ENCODE data around the gene PLPP7. TPM values are rescaled to one million over a fixed set of nuclear protein-coding genes. Genes with fewer than 3 reads are reported as not detected.
"Not testable (repeated sequence)": the region's sequence is repeated elsewhere in the genome, so short reads cannot be mapped to it uniquely, and the experiment has no call there.

The PLPP7 gene
- polyA plus RNA-seq, 1 of the 3 experiments (the other 2 are of a cell fraction), result 8.6 TPM

- H3K4me1 ChIP-seq (ENCODE audit: control insufficient read depth in 1 of 2, insufficient read depth in 2 of 2, low read depth in 1 of 2, low read length in 1 of 2), result peaks cover 0 to 5% of the 10 kb centered on the region in 2 experiments; a peak in 1 of 4 replicates
- no peak overlapping the region for H3K27ac ChIP-seq (ENCODE audit: low read depth in 2 of 2, low read length in 1 of 2)
- no peaks in the 10 kb centered on the region for H3K27me3 ChIP-seq (ENCODE audit: insufficient read depth)
- H3K36me3 ChIP-seq (replicated peaks in 1 of 2; ENCODE audit: control insufficient read depth in 1 of 2, insufficient read depth in 2 of 2, low read length in 1 of 2), result no peaks in the 10 kb centered on the region
- no peaks in the 10 kb centered on the region for H3K9me3 ChIP-seq
- no peaks in the 10 kb centered on the region for H4K20me1 ChIP-seq (ENCODE audit: insufficient read depth)
- peak overlapping the region; percentile 87 for H3K4me2 ChIP-seq
- TF ChIP-seq RAD21 (IDR thresholded peaks at IDR 0.05; ENCODE audit: low read length) (peak; percentile 85), SMC3 (IDR thresholded peaks at IDR 0.05; ENCODE audit: low read depth, low read length) (peak; percentile 79), USF2 (IDR thresholded peaks at IDR 0.05; ENCODE audit: borderline replicate concordance, low read depth, low read length) (no peak), CTCF (IDR thresholded peaks at IDR 0.05) (peak; percentile 81), MAX (IDR thresholded peaks at IDR 0.05; ENCODE audit: low read depth) (0 out of 2 replicates have a peak, but pooled peaks have one; percentile 45)
- TF ChIP-seq, protein P1, sequence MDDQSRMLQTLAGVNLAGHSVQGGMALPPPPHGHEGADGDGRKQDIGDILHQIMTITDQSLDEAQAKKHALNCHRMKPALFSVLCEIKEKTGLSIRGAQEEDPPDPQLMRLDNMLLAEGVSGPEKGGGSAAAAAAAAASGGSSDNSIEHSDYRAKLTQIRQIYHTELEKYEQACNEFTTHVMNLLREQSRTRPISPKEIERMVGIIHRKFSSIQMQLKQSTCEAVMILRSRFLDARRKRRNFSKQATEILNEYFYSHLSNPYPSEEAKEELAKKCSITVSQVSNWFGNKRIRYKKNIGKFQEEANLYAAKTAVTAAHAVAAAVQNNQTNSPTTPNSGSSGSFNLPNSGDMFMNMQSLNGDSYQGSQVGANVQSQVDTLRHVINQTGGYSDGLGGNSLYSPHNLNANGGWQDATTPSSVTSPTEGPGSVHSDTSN (IDR thresholded peaks at IDR 0.05), result no peak
- no peaks in the 10 kb centered on the region for H3K79me2 ChIP-seq (ENCODE audit: insufficient read depth)
- no peaks in the 10 kb centered on the region for H3K9me2 ChIP-seq
- no peak overlapping the region for H3K9ac ChIP-seq
- ChIA-PET POLR2A (interaction anchor here (0.6 to 0.8 kb wide), 2 partner anchors 23 to 174 kb away, joined by 3 read pairs; no protein-coding TSS in a partner anchor), CTCF (interaction anchor here (0.6 to 3.5 kb wide), 66 partner anchors 9 to 425 kb away, joined by 3 to 50 read pairs (median 4); partner anchors contain the start of genes PRRT1B and RAPGEF1)
- peak overlapping the region; percentile 96 for H2AFZ ChIP-seq (ENCODE audit: low read depth)
- DNase-seq, result peak; percentile 90
- H3F3A ChIP-seq (replicated peaks; ENCODE audit: insufficient read depth), result no peaks in the 10 kb centered on the region
- 14% methylated on average over 19 of the region's 27 CpGs for WGBS (ENCODE audit: low lambda C conversion rate)
- H3K4me3 ChIP-seq (ENCODE audit: low read depth in 2 of 2, low read length in 1 of 2), result peak overlapping the region; percentile 40 to 67
Observed at GRCh38 chr9:131349881-131350563, 60.5 kb downstream of the PLPP7 start.

DNA sequence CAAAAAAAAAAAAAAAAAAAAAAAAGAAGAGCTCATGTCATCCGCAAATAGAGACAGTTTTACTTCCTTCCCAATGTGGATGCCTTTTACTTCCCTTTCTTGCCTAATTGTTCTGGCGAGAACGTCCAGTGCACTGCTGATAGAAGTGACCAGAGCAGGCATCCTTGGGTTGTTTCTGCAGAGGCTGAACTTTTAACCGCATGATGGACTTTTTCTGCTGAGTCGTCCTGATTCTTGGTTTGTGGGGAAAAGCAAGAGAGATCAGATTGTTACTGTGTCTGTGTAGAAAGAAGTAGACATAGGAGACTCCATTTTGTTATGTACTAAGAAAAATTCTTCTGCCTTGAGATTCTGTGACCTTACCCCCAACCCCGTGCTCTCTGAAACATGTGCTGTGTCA is 67.0 kb downstream of the PLPP7 start:
- H3K27ac ChIP-seq (ENCODE audit: low read depth in 2 of 2, low read length in 1 of 2); H3K27me3 ChIP-seq (ENCODE audit: insufficient read depth); H2AFZ ChIP-seq (ENCODE audit: low read depth); H3K4me3 ChIP-seq (ENCODE audit: low read depth in 2 of 2, low read length in 1 of 2); H3K36me3 ChIP-seq (replicated peaks in 1 of 2; ENCODE audit: control insufficient read depth in 1 of 2, insufficient read depth in 2 of 2, low read length in 1 of 2); DNase-seq; H3K9me2 ChIP-seq; H3K79me2 ChIP-seq (ENCODE audit: insufficient read depth); POLR2A ChIA-PET; H3K4me2 ChIP-seq; H3K9me3 ChIP-seq; H3K4me1 ChIP-seq (ENCODE audit: control insufficient read depth in 1 of 2, insufficient read depth in 2 of 2, low read depth in 1 of 2, low read length in 1 of 2); H3K9ac ChIP-seq; H3F3A ChIP-seq (replicated peaks; ENCODE audit: insufficient read depth); H4K20me1 ChIP-seq (ENCODE audit: insufficient read depth); CTCF ChIA-PET: not testable (repeated sequence)
- WGBS (ENCODE audit: low lambda C conversion rate), result 91% methylated on average over 5 of the region's 6 CpGs

Data from SK-N-SH (cell line).